ENCODE data around the gene FRY.

DNA sequence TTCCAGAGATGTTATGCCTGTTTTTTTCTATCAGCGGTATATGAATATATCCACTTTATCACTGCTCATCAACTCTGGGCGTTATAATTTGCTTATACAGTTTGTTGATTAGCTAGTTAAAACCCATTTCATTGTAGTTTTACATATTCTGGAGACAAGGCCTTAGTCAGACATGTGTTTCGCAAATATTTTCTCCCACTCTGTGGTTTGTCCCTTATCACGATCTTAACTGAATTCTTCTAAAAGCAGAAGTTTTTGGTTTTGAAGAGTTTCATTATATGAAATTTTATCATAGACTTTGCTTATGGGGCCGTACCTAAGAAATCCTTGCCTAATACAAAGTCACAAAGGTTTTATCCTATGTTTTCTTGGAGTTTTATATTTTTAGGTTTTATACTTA lies 84.6 kb downstream of the FRY start:
- TF ChIP-seq, protein P1, sequence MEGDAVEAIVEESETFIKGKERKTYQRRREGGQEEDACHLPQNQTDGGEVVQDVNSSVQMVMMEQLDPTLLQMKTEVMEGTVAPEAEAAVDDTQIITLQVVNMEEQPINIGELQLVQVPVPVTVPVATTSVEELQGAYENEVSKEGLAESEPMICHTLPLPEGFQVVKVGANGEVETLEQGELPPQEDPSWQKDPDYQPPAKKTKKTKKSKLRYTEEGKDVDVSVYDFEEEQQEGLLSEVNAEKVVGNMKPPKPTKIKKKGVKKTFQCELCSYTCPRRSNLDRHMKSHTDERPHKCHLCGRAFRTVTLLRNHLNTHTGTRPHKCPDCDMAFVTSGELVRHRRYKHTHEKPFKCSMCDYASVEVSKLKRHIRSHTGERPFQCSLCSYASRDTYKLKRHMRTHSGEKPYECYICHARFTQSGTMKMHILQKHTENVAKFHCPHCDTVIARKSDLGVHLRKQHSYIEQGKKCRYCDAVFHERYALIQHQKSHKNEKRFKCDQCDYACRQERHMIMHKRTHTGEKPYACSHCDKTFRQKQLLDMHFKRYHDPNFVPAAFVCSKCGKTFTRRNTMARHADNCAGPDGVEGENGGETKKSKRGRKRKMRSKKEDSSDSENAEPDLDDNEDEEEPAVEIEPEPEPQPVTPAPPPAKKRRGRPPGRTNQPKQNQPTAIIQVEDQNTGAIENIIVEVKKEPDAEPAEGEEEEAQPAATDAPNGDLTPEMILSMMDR (IDR thresholded peaks at IDR 0.05), result no peak
- TF ChIP-seq EZH2 (IDR thresholded peaks at IDR 0.05; ENCODE audit: borderline replicate concordance, insufficient read depth, low read depth, low read length, poor library complexity, severe bottlenecking), result no peak

Measured in B cell (primary cell).